ENCODE measurements around the gene OSTM1. TPM values are rescaled to one million over a fixed set of nuclear protein-coding genes. Genes with fewer than 3 reads are reported as not detected.

Gene OSTM1
- total and polyA plus RNA-seq, 2 experiments from 2014 or later = 17.4 to 28.1 TPM

GRCh38 chr6:108068182-108068581, 6.4 kb downstream of the OSTM1 start (continued):
- TF ChIP-seq ZNF462 (CRISPR knock-in tag; IDR thresholded peaks at IDR 0.05) = no peak
- no peak for TF ChIP-seq JUNB (IDR thresholded peaks at IDR 0.05; ENCODE audit: unreplicated experiment)
- TF ChIP-seq CREB1 (CRISPR knock-in tag; IDR thresholded peaks at IDR 0.05; ENCODE audit: low read depth) = no peak
- TF ChIP-seq POLR2AphosphoS5 (IDR thresholded peaks at IDR 0.05; ENCODE audit: low read depth) = no peak

DNA sequence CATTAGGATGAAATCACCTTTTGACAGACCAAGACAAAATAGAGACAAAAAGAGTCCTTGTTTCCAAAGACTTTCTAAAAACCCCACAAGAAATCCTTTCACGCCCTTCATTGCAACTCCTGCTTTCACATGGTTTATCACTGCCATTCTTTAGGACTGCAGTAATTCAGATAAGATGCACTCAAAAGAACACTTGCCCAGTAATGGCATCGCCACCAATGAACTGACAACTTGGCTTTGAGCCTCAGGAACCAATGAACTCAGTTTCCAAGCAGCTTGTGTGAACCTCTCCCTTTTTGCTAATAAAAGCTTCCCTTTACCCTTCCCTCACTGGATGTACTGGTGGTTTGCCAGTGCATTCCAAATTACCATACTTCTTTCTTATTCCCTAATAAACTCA, 21.8 kb downstream of the OSTM1 start:
- Histone ChIP-seq H3K4me2 (no peak overlapping the region), H3K9me2 (ENCODE audit: insufficient read depth) (no peaks in the 10 kb centered on the region), H3K36me3 (ENCODE audit: insufficient read depth) (no peaks in the 10 kb centered on the region), H3K4me1 (ENCODE audit: insufficient read depth) (no peaks in the 10 kb centered on the region), H3F3A (replicated peaks; ENCODE audit: low read depth) (no peaks in the 10 kb centered on the region), H3K4me3 (no peak overlapping the region), H2AFZ (no peak overlapping the region), H3K27me3 (ENCODE audit: insufficient read depth) (no peaks in the 10 kb centered on the region), H3K27ac (ENCODE audit: low read depth) (no peak overlapping the region), H3K79me2 (replicated peaks; ENCODE audit: insufficient read depth) (no peaks in the 10 kb centered on the region), H4K20me1 (replicated peaks; ENCODE audit: insufficient read depth) (no peaks in the 10 kb centered on the region; the same call in 1 of the 2 replicates)
- Mint-ChIP-seq H3K27ac (no peak overlapping the region), H3K36me3 (ENCODE audit: low read depth) (peaks cover 19% of the 10 kb centered on the region), H3K9me3 (no peaks in the 10 kb centered on the region), H3K27me3 (ENCODE audit: insufficient read depth, low read depth, poor library complexity) (no peaks in the 10 kb centered on the region), H3K4me3 (no peak overlapping the region), H3K4me1 (no peaks in the 10 kb centered on the region)
- ATAC-seq (no peak), DNase-seq (ENCODE audit: low spot score) (no peak)
- TF ChIP-seq STAT1 (IDR thresholded peaks at IDR 0.05; ENCODE audit: unreplicated experiment) (no peak), ZNF331 (CRISPR knock-in tag; IDR thresholded peaks at IDR 0.05; ENCODE audit: low read depth) (no peak), CREB1 (CRISPR knock-in tag; IDR thresholded peaks at IDR 0.05; ENCODE audit: low read depth) (no peak), ZNF462 (CRISPR knock-in tag; IDR thresholded peaks at IDR 0.05) (no peak), ZNF114 (CRISPR knock-in tag; IDR thresholded peaks at IDR 0.05) (no peak), EZH2phosphoT487 (IDR thresholded peaks at IDR 0.05; ENCODE audit: unreplicated experiment) (no peak), NANOG (IDR thresholded peaks at IDR 0.05; ENCODE audit: borderline replicate concordance) (no peak)

All from GM23338 (cell line).